ENCODE data around the gene TMEM196. TPM values are rescaled to one million over a fixed set of nuclear protein-coding genes. Genes with fewer than 3 reads are reported as not detected.

TMEM196 gene
- total and polyA plus RNA-seq, 4 donors = not detected

GRCh38 chr7:19700936-19701335 lies 72.5 kb downstream of the TMEM196 start:
- Histone ChIP-seq H3K4me3 (ENCODE audit: low read depth in 1 of 3, low read length in 3 of 3) (no peak overlapping the region), H3K27me3 (ENCODE audit: control insufficient read depth in 4 of 4, insufficient read depth in 4 of 4, low read length in 3 of 4) (no peaks in the 10 kb centered on the region), H3K27ac (ENCODE audit: low read depth in 1 of 2, low read length in 2 of 2) (no peak overlapping the region), H3K4me1 (ENCODE audit: control insufficient read depth in 4 of 4, insufficient read depth in 4 of 4, low read length in 3 of 4) (no peaks in the 10 kb centered on the region), H3K9me3 (ENCODE audit: control insufficient read depth in 4 of 4, low read length in 3 of 4) (no peaks in the 10 kb centered on the region), H3K36me3 (ENCODE audit: control insufficient read depth in 4 of 4, insufficient read depth in 3 of 4, low read depth in 1 of 4, low read length in 3 of 4) (peaks cover 0 to 16% (median 5%) of the 10 kb centered on the region in 4 donors), H3K9ac (ENCODE audit: low read depth in 1 of 2, low read length in 2 of 2) (no peak overlapping the region)
- WGBS = 94% methylated on average over 3 of the region's 3 CpGs
- DNase-seq (ENCODE audit: low spot score) = no peak
- TF ChIP-seq REST (IDR thresholded peaks at IDR 0.05) = no peak
- no peak for TF ChIP-seq SP1 (IDR thresholded peaks at IDR 0.05)
- TF ChIP-seq ATF3 (IDR thresholded peaks at IDR 0.05) = no peak
- TF ChIP-seq, protein P1, sequence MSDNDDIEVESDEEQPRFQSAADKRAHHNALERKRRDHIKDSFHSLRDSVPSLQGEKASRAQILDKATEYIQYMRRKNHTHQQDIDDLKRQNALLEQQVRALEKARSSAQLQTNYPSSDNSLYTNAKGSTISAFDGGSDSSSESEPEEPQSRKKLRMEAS (IDR thresholded peaks at IDR 0.05) = no peak
- no peak for TF ChIP-seq FOXA1 (IDR thresholded peaks at IDR 0.05)
- no peak for TF ChIP-seq RAD21 (IDR thresholded peaks at IDR 0.05)
- no peak for TF ChIP-seq NR2F2 (IDR thresholded peaks at IDR 0.05)
- no peak for TF ChIP-seq JUND (IDR thresholded peaks at IDR 0.05)
- no peak for TF ChIP-seq GABPA (IDR thresholded peaks at IDR 0.05 in 1 of 2, conservative IDR thresholded peaks at IDR 0.05 in 1 of 2)
- no peak for TF ChIP-seq HNF4G (IDR thresholded peaks at IDR 0.05)
- no peak for TF ChIP-seq ZBTB33 (IDR thresholded peaks at IDR 0.05)
- no peak for TF ChIP-seq EGR1 (IDR thresholded peaks at IDR 0.05; ENCODE audit: low read depth in 2 of 2)
- TF ChIP-seq FOXA2 (IDR thresholded peaks at IDR 0.05) = no peak
- TF ChIP-seq HNF4A (conservative IDR thresholded peaks at IDR 0.05) = no peak
- TF ChIP-seq, protein P2, sequence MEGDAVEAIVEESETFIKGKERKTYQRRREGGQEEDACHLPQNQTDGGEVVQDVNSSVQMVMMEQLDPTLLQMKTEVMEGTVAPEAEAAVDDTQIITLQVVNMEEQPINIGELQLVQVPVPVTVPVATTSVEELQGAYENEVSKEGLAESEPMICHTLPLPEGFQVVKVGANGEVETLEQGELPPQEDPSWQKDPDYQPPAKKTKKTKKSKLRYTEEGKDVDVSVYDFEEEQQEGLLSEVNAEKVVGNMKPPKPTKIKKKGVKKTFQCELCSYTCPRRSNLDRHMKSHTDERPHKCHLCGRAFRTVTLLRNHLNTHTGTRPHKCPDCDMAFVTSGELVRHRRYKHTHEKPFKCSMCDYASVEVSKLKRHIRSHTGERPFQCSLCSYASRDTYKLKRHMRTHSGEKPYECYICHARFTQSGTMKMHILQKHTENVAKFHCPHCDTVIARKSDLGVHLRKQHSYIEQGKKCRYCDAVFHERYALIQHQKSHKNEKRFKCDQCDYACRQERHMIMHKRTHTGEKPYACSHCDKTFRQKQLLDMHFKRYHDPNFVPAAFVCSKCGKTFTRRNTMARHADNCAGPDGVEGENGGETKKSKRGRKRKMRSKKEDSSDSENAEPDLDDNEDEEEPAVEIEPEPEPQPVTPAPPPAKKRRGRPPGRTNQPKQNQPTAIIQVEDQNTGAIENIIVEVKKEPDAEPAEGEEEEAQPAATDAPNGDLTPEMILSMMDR (IDR thresholded peaks at IDR 0.05; ENCODE audit: low read depth, low read length, missing input control) = no peak

DNA sequence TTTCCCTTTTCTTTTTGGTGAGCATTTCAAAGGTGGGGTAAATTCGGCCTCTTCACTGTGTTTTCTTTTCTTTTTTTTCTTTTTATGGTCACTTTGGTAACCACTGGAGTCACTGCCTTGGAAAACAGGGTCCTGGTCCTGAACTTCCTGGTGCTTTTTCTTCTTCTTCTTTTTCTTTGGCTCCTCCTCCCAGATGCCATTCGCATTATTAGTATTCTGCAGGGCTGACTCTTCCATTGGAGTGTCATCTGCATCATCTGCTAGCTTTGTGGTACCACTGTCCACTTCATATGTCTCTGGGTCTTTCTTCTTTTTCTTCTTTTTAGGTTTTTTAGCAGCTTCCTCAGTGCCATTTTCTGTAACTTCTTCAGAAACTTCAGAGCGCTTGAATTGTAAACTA lies 75.1 kb downstream of the TMEM196 start:
- no peak overlapping the region for H3K9ac ChIP-seq (ENCODE audit: low read depth in 1 of 2, low read length in 2 of 2)
- DNase-seq (ENCODE audit: low spot score) = no peak
- no peak overlapping the region for H3K27ac ChIP-seq (ENCODE audit: low read depth in 1 of 2, low read length in 2 of 2)
- 94% methylated on average over 3 of the region's 3 CpGs for WGBS
- H3K9me3 ChIP-seq (ENCODE audit: control insufficient read depth in 4 of 4, low read length in 3 of 4) = no peaks in the 10 kb centered on the region
- H3K4me3 ChIP-seq (ENCODE audit: low read depth in 1 of 3, low read length in 3 of 3) = no peak overlapping the region
- TF ChIP-seq FOXA1 (IDR thresholded peaks at IDR 0.05) = no peak
- TF ChIP-seq HNF4G (IDR thresholded peaks at IDR 0.05) = no peak
- H3K4me1 ChIP-seq (ENCODE audit: control insufficient read depth in 4 of 4, insufficient read depth in 4 of 4, low read length in 3 of 4) = no peaks in the 10 kb centered on the region
- H3K36me3 ChIP-seq (ENCODE audit: control insufficient read depth in 4 of 4, insufficient read depth in 3 of 4, low read depth in 1 of 4, low read length in 3 of 4) = peaks cover 0 to 16% (median 6%) of the 10 kb centered on the region in 4 donors
- no peaks in the 10 kb centered on the region for H3K27me3 ChIP-seq (ENCODE audit: control insufficient read depth in 4 of 4, insufficient read depth in 4 of 4, low read length in 3 of 4)
